HG03095 (cell line): ENCODE data around the gene TMPRSS11D.

Source experiments
- ATAC-seq: cut with Tn5 transposase; IDR thresholded peaks from one replicate; pipeline ENCODE4 v1.9.1; 2021; ENCODE audit warnings: moderate library complexity; ENCODE audit not compliant: unreplicated experiment

TMPRSS11D gene

GRCh38 chr4:67883902-67884301 is at the start of gene TMPRSS11D:
Gene TMPRSS11D, minus strand, starts transcription at chr4:67884002. Its CDS starts 69 bp downstream, at chr4:67883933.
- no peak for ATAC-seq

DNA sequence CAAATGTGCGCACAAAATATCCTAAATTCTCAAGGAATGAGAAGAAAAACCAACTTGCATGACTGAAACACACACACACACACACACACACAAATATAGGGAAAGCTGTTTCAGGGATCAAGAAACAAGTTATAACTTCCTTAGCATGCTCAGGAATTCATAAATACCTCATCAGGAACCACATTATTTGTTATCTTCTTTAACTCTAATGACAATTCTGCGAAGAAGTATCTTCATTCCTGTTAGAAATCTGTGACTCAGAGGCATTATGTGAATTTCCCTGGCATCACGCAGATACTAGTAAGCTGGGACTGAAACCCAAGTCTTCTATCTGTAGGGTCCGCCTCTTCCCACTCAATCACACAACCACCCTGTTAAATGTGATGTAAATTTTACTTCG is 49.2 kb upstream of the TMPRSS11D start:
- ATAC-seq, result no peak

DNA sequence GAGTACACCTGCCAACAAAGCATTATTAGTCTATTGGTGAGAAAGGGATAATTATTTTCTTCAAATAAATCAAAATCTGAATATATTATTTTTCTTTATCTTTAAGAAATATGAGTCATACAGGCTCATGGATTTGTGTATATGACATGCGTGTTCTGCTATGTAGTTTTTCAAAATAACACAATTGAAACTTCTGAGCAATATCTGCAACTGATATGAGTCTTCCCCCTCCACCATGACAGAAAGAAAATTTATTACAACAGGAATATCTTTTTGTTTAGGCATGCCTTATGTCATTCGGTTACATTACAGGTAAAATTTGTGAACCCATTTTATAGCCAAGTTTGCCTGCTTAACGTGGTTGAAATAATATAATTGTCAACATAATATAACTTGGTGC is 47.5 kb upstream of the TMPRSS11D start:
- no peak for ATAC-seq

- no peak for ATAC-seq
Measured at GRCh38 chr4:67929426-67929825, 45.6 kb upstream of the TMPRSS11D start.

- ATAC-seq, result no peak
Measured at GRCh38 chr4:67928546-67928945, 44.7 kb upstream of the TMPRSS11D start.

DNA sequence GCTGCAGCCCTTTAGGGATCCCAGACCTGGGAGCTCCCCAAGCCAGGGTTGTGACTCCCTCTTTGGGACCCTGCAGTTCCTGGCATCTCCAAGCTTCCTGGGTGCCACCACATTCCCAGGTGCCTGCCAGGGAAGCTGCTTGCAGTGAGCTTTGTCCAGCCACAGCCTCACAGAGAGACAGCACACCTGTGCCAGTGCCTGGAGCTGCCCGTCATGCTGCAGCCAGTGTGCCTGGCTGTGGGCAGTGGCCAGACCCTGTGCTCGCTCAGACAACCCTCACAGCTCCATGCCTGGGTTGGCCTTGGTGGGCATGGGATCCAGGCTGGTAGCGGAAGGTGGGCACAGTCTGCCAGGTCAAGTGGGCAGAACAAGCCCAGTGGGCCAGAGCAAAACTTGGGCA is 43.4 kb upstream of the TMPRSS11D start:
- ATAC-seq, result no peak

- ATAC-seq, result no peak
Measured at GRCh38 chr4:67926485-67926884, 42.7 kb upstream of the TMPRSS11D start.

- no peak for ATAC-seq
Measured at GRCh38 chr4:67922697-67923096, 38.9 kb upstream of the TMPRSS11D start.

DNA sequence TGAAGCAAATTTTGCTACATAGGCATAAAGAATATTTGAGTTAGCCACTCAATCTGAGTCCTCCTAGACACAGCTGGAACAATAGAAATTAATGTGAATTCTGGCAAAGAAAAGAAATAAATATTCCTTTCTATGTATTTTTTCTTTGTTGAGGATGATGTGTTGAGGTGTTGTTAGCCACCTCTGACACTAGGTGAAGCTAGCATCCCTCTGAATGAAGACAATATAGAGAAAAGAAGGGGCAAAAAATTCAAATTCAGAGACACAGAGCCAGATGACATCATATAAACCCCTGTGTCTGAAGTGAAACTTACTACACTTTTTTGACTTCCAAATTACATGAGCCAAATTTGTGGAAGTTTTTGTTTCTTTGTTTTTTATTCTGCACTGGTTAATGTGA is 34.6 kb upstream of the TMPRSS11D start:
- ATAC-seq, result no peak

DNA sequence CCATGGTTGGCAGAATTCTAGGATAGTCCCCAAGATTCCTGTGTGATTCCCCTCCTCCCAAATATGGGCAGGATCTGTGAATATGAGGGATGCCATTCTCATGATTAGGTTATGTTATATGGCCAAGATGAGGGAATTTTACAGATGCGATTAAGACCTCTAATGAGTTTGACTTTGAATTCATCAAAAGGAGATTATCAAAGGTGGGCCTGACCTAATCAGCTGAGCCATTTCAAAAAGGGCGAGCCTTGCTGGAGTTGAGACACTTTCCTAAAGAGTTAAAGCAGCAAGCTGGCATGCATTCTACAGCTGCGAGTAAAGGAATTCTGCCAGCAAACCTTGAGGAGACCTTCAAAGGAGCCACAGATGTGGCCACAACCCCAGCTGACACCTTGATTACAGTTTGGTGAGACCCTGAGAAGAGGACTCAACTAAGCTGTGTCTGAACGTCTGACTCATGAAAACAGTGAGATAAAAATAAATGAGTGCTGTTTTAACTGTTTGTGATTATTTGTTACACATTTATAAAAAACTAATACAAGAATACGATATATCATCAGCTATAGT is 31.7 kb upstream of the TMPRSS11D start:
- no peak for ATAC-seq

DNA sequence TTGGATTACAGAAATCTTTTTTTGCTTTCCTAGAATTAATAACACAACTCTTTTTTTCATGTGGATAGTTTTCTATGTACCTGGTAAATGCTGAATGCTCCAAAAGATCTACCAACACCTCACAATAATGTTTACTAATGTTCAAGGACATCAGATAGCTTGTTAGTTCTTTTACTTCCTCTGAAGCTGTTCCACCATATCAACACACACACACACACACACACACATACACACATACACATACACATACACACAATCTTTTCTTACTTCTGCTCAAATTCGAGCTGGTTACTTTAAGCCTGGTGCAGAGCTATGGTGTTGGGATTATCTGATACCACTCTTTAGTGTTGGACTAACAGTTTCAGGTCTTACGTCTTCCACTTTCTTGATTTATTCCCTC is 28.3 kb upstream of the TMPRSS11D start:
- ATAC-seq, result no peak

GRCh38 chr4:67911638-67912037 is 27.8 kb upstream of the TMPRSS11D start:
- no peak for ATAC-seq

- ATAC-seq, result no peak
Measured at GRCh38 chr4:67911141-67911540, 27.3 kb upstream of the TMPRSS11D start.

DNA sequence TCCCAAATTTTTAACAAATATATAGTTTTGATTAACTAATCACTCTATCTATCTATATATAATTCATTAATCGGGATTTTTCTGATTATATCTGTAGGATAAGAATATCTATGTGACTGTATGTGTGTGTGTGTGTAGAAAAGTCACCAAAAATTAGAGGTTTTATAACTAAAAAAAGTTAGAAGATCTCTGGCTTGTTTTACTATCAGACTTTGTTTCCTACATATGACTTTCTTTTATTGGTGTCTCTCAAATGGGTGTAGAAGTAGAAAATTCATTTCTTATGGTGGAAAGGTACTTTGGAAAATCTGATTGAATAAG is 26.7 kb upstream of the TMPRSS11D start:
- ATAC-seq, result no peak

DNA sequence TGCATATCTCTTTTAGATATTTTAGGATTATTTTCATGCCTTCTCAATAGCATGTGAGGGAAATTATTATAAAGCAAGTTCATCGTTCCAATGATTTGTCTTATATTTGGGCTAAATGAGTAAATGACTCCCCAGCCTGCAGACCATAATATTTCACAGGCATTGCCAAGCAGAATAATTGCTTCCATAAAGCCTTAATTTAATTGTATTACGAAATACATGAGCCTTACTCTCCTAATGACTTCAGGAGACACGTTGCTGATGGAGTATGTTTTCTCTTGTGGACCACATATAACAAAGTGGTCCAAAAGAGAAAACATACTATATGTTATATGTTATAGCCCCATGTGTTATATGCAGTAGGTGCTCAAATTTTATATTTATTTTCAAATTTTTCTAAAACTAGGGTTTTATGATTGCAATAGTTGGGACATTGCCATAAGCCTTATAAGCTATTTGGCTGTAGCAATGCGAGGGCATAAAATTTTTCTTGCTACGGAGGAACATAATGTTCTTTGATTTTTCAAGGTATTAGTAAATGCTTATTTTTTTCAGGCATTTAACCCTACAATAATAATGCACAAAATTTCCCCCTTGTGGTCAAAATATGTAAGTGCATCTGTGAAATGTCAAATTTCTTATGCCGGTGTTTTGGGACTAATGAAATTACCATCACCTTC is 26.2 kb upstream of the TMPRSS11D start:
- no peak for ATAC-seq

GRCh38 chr4:67907650-67908049 is 23.8 kb upstream of the TMPRSS11D start:
- ATAC-seq, result no peak

GRCh38 chr4:67899096-67899495 is 15.3 kb upstream of the TMPRSS11D start:
- no peak for ATAC-seq

GRCh38 chr4:67897686-67898085 is 13.9 kb upstream of the TMPRSS11D start:
- no peak for ATAC-seq

GRCh38 chr4:67896421-67897065 is 12.7 kb upstream of the TMPRSS11D start:
- ATAC-seq, result no peak

DNA sequence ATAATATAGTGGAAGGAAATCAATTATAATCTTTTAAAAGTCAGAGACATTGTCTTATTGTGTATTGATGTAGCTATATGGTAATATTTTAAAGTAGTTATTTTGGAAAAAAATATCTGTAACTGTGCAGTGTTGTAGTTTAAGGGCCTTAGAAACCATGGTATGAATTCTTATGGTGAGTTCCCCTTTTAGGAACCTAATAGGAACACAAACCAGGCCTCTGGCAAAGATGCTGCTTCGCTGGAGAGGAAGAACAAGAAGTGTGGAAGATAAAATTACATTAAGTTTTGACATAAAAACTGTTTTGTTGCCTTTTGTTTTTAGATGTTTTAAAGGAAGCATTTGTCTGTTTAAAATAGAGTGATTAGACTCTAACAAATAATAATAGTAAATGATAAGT is 10.9 kb upstream of the TMPRSS11D start:
- ATAC-seq, result no peak

DNA sequence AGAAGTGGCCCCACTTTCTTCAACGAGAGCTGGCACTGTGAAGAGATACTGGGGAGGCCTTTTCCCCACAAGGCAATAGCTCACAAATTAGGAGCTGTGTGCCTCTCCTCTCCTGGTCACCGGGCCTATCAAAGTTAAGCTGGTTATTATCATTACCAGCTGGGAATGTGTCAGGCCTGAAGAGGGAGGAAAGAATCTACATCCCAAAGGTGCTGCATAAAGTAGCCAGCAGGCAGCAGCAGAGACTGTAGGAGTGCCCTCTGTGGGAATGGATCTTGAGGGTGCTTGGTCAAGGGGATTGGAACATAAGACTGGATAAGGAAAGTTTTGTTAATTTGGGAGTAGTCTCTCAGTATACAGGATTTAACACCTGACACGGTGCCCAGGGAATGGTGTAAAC is 9.1 kb upstream of the TMPRSS11D start:
- ATAC-seq, result no peak

DNA sequence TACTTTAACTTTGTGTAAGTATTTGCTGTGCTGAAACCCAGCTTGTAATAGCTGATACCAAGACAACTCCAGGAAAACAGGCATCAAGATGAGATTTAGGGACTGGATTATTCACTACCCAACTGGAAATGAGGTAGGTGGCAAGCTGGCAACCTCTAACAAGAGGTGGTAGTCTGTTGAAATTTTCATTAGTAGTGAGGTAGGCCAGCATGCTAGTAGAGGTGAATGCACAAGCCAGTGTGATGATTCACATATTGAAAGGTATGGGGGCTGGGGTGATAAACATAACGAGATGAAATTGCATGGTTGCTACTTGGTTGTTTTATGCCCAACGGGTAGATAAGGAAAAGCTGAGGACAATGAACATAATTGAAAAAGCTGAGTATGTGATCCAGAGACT is 8.5 kb upstream of the TMPRSS11D start:
- no peak for ATAC-seq

GRCh38 chr4:67891645-67892044 is 7.8 kb upstream of the TMPRSS11D start:
- ATAC-seq, result no peak
